PFSK-1 (cell line): Measurements from ENCODE around the gene UTP20.

Experiments
- FOXP2 ChIP-seq: optimal IDR thresholded peaks from 2 replicates; pipeline ENCODE3; 2011; ENCODE audit warnings: borderline replicate concordance, control low read depth, inconsistent platforms; ENCODE audit not compliant: insufficient read depth; ENCODE audit errors: extremely low read length, extremely low read depth
- POLR2AphosphoS5 ChIP-seq: IDR thresholded peaks from 2 replicates; pipeline ENCODE4 v1.6.1; 2012; ENCODE audit warnings: low read depth, mild to moderate bottlenecking, control low read depth, low read length, moderate library complexity
- REST ChIP-seq, 2 experiments: IDR thresholded peaks; 2 replicates each; pipeline versions ENCODE4 v1.6.1 to v1.8.0; 2011 to 2012; ENCODE audit warnings: low read depth in 2 of 2, low read length in 2 of 2, control low read depth in 1 of 2, inconsistent platforms in 1 of 2, mild to moderate bottlenecking in 1 of 2, moderate library complexity in 1 of 2; ENCODE audit not compliant: insufficient read depth in 1 of 2
- SIN3A ChIP-seq: IDR thresholded peaks from 2 replicates; pipeline ENCODE4 v1.6.1; 2012; ENCODE audit warnings: mild to moderate bottlenecking, low read length, moderate library complexity, borderline replicate concordance; ENCODE audit not compliant: insufficient read depth
- TAF1 ChIP-seq: IDR thresholded peaks from 2 replicates; pipeline ENCODE4 v1.6.1; 2012; ENCODE audit warnings: low read length, control low read depth, borderline replicate concordance; ENCODE audit not compliant: insufficient read depth

- TF ChIP-seq POLR2AphosphoS5 (no peak), REST (IDR thresholded peaks at IDR 0.05; ENCODE audit: insufficient read depth in 1 of 2, low read depth in 2 of 2, low read length in 2 of 2) (no peak), SIN3A (no peak), TAF1 (no peak), FOXP2 (no peak)
Observed at GRCh38 chr12:101238800-101239329, 41.0 kb upstream of the UTP20 start.
